GM04503 (cell line): ENCODE measurements around the gene ZNF552.
"Not testable (repeated sequence)": the region's sequence is repeated elsewhere in the genome, so short reads cannot be mapped to it uniquely, and the experiment has no call there.

Experiments
- DNase-seq: peaks from one replicate; pipeline ENCODE4 v3.0.0-alpha.2; 2012; ENCODE audit warnings: low read depth

The ZNF552 gene

DNA sequence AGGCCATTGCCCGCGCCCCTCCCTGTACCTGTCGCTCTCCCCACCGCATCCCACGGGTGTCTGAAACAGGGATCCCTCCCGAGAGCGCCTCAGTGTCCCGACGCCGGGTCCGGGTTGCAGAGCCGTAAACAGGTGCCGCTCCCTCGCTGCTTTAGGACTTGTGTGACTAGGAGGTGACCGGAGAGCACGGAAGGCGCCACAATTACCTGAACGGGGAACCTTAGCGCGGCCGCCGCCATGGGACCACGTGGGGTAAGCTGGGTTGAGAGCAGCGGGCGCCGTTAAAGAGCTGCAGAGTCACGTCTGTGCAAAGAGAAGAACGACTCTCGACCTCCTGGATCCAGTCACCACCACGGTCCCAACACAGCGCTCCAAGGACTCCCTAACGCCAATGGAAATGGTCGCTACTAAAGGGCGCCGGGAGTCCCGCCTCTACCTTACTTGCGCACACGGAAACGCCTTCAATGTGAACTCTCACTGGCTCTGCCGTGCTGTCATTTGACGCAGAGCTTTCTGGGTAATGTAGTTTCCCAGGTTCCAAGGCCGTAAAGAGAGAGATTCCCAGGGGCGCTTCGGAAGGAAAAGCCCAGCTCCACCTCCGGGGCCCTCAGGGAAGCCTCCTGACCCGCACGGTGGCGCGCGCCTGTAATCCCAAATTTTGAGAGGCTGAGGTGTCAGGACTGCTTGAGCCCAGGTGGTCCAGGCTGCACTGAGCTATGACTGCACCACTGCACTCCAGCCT is at the start of gene ZNF552:
Gene ZNF552, minus strand, starts transcription at position 409 of the 742 bp plus-strand sequence. Its CDS starts 170 bp downstream, at position 239.
- peak; percentile 65 for DNase-seq

DNA sequence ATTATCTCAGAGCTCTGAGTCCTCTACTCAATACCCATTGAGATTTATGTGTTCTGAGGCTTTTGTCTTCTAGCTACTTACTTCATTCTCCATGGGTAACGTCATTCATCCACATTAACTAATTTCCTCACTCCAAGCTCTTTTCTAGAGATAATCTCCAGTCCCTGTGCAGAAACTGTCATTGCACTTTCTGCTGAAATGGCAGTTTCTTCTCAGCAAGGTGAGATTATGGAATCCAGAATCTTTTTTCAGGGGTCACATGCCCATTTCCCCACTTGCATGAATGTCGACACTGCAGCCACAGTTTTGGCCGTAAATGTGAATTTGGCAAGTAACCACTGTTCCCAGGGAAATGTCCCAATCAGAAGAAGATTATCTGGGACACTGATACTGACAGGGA is 47.6 kb upstream of the ZNF552 start:
- DNase-seq = not testable (repeated sequence)

GRCh38 chr19:57854117-57854516 is 39.4 kb upstream of the ZNF552 start:
- DNase-seq = not testable (repeated sequence)

- not testable (repeated sequence) for DNase-seq
Observed at GRCh38 chr19:57851812-57852603, 37.3 kb upstream of the ZNF552 start.

GRCh38 chr19:57850553-57851017 is 35.9 kb upstream of the ZNF552 start:
- no peak for DNase-seq

DNA sequence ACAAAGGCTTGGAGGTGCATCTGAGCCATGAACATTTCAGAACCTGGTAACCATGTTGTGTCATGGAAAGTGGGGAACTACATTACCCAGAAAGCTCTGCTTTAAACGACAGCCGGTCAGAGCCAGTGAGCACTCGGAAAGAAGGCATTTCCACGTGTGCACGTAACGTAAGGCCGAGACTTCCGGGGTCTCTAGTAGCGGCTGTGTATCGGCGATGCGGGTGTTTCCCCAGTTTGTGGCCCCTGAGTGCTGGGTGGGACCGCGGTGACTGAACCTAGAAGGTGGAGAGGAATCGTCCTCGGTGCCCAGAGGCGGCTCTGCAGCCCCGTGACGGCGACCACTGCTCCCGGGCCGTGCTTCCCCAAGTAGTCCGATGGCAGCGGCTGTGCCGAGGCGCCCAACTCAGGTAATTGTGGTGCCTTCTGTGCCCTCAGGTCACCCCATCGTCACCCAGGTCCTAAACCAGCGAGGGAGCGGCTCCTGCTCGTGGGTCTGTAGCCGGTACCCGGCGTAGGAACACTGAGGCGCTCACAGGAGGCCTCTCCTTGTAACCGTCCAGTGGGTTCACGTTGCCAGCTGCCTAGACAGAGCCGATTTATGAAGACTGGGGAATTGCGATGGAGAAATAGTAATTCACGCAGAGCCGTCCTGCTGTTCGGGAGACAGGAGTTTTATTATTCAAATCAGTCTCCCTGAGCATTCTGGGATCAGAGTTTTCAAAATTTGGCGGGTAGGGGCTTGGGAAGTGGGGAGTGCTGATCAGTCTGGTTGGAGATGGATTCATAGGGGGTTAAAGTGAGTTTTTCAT is 35.2 kb upstream of the ZNF552 start, which contains the start of gene ZNF587:
Gene ZNF587, plus strand, starts transcription at position 194 of the 808 bp plus-strand sequence. Its CDS starts 180 bp downstream, at position 374.
- peak; percentile 42 for DNase-seq

DNA sequence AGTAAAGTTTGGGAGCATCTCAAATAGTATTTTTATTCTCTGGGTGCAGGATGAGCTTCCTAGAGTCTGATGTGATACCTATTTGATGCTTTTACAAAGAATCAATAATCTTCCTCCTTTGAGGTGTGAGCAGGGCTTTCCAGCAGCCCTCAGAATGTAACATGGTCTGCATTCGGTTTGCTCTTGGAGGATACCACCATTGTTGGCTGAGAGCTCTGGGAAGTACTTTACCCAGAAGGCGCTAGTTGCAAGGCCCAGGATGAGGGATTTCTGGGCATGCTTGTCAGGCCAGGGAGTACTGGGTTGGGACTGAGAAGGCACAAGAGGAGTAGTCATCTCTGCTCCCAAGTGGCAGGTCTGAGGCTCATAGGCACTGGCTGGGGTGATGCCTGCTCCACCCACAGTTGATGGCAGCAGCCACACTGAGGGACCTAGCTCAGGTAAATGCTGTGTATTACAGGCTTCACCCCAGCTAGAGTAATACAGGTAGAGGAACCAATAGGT is 34.5 kb upstream of the ZNF552 start:
- not testable (repeated sequence) for DNase-seq

DNA sequence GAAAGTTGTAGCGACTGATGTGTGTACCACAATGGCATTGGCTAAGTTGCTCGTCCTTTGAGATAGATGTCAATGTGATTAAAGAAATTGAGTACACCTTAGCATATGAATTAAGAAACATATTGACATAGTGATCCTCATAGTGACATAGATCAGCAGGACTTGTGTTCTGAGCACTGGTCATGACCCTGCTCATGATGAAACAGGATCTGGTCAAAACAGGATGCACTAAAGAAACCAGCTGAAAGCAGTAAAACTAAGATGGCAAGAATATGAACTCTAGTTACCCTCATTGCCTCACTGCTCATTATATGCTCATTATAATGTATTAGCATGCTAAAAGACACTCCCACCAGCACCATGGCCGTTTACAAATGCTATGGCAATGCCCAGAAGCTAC is 32.5 kb upstream of the ZNF552 start:
- not testable (repeated sequence) for DNase-seq

DNA sequence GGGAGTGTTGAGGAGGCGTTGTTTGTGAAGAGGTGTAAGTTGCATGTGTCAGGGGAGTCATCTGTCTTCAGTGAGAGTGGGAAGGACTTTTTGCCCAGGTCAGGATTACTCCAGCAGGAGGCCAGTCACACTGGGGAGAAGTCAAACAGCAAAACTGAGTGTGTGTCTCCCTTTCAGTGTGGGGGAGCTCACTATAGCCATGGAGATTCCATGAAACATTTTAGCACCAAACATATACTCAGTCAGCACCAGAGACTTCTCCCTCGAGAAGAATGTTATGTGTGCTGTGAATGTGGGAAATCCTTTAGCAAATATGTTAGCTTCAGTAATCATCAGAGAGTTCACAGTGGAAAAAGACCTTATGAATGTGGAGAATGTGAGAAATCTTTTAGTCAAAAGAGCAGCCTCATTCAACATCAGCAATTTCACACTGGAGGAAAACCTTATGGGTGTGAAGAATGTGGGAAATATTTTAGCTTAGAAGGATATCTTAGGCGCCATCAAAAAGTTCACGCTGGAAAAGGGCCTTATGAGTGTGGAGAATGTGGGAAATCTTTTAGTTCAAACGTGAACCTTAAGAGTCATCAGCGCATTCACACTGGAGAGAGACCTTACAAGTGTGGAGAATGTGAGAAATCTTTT is 26.5 kb upstream of the ZNF552 start:
- DNase-seq = no peak

DNA sequence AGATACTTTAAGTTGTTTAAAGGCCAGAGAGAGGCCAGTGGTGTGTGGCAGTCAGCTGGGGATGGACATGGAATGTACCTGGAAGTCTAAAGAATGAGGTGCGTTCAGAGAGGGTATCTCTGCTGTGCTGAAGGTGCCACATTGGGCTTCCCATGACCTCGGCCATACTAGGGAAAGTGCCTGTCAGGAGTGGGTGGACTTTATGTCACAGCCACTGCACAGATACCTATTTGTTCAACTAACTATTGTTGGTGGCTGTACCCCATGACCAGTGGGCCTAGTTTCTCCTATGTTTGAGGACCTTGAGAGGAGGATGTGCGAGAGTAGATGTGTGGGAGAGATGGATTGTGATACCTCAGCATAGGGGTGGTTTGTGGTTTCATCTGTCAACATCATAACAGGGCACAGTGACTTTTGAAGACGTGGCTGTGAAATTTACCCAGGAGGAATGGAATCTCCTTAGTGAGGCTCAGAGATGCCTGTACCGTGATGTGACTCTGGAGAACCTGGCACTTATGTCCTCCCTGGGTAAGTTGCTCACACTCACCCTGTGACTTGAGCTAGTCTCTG is 24.0 kb upstream of the ZNF552 start:
- DNase-seq = not testable (repeated sequence)

DNA sequence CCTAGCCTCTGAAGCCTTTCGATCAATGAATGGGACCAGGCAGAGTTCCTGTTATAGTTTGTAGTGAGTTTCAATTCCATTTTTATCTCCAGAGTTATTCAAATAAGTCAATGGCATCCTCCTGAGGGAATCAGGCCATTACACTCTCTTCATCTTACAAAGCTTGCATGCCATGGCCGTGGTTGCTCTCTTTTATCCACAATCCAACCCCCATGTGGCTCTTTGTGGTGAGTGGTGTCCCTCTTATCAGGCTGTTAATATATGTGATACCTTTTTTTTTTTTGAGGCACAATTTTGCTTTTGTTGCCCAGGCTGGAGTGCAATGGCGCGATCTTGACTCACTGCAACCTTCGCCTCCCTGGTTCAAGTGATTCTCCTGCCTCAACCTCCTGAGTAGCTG is 22.3 kb upstream of the ZNF552 start:
- DNase-seq = not testable (repeated sequence)

GRCh38 chr19:57830071-57830602 is 15.4 kb upstream of the ZNF552 start, which contains the start of gene ZNF587B:
TSS of gene ZNF587B (plus strand) at chr19:57830299. CDS start at chr19:57830529, 230 bp downstream.
- DNase-seq = no peak

DNA sequence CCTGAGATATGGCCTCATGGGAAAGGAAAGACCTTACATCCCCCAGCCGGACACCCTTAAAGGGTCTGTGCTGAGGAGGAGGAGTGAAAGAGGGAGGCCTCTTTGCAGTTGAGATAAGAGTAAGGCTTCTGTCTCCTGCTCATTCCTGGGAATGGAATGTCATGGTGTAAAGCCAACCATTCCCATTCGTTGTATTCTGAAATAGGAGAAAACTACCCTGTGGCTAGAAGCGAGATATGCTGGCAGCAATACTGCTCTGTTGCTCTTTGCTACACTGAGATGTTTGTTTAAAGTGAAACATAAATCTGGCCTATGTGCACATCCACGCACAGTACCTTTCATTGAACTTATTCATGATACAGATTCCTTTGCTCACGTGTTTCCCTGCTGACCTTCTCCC is 14.6 kb upstream of the ZNF552 start:
- no peak for DNase-seq

DNA sequence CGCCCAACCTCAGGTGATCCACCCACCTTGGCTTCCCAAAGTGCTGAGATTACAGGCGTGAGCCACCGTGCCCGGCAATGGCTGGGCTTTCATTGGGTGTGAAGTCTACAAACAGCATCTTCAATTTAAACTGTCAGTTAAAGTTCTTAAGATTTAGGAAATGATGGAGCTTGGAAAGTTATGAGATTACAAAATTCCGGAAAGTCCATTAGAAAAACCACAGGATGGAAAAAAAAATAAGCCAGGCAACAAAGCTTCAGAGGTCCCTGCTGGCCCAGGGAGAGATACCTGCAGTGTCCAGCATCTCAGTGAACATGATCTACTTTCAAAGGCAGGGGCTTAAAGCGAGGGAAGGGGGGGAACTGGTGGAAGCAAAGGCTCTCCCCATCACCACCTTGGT is 10.8 kb upstream of the ZNF552 start:
- DNase-seq = no peak

DNA sequence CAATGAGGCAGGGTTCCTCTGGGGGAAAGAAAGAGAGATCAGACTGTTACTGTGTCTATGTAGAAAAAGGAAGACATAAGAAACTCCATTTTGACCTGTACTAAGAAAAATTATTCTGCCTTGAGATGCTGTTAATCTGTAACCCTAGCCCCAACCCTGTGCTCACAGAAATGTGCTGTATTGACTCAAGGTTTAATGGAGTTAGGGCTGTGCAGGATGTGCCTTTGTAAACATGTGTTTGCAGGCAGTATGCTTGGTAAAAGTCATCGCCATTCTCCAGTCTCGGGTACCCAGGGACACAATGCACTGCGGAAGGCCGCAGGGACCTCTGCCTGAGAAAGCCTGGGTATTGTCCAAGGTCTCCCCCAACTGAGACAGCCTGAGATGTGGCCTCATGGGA is 8.9 kb upstream of the ZNF552 start:
- DNase-seq = not testable (repeated sequence)

DNA sequence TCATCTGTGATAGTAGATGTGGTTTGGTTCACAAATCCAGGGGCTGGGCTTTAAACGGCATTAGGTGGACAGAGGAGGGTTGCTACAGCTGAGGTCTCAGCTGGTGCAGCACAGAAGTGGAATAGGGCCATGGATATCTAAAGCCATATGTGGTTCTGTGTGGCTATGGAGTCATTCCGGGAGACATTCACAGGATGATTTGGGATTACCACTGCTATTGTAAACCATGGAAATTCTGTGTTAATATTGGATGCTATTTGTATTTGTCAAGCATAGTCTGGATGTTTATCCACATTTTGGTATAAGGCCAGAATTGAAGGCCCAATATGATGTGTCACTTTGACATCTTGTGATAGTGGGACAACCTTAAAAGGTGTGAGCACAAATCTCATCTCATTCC is 8.4 kb upstream of the ZNF552 start:
- DNase-seq = not testable (repeated sequence)

- DNase-seq = not testable (repeated sequence)
Observed at GRCh38 chr19:57821501-57821900, 6.8 kb upstream of the ZNF552 start.

DNA sequence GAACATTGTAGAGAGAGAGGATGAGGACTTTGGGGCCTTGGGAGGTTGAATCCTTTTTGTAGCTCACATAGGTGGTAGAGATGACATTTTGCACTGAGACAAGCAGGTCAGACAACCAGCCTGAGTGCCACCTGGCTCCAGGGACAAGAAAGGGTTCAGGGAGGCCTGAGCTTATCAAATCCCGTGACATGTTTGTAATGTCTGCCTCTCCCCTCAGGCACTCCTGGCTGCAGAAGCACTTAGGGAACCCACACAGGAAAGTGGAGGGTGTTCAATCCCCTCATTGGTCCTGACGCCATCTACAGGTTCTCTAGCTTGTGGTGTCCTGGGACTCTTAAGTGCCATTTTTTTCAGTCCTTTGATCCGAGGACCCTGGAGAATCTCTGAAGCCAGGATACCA is 6.4 kb upstream of the ZNF552 start:
- DNase-seq = not testable (repeated sequence)

DNA sequence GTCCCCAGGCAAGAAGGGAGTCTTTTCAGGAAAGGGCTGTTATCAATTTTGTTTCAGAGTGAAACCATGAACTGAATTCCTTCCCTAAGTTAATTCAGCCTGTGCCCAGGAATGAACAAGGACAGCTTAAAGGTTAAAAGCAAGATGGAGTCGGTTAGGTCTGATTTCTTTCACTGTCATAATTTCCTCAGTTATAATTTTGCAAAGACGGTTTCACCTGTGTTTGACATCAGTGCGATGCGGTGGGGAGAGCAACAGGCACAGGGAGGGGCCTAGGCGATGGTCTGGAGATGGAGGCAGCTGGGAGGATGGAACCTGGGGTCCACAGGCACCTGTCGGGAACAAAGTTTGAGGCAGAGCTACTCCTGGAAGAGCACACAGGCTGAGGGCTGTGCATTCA is 5.9 kb upstream of the ZNF552 start:
- DNase-seq = no peak

DNA sequence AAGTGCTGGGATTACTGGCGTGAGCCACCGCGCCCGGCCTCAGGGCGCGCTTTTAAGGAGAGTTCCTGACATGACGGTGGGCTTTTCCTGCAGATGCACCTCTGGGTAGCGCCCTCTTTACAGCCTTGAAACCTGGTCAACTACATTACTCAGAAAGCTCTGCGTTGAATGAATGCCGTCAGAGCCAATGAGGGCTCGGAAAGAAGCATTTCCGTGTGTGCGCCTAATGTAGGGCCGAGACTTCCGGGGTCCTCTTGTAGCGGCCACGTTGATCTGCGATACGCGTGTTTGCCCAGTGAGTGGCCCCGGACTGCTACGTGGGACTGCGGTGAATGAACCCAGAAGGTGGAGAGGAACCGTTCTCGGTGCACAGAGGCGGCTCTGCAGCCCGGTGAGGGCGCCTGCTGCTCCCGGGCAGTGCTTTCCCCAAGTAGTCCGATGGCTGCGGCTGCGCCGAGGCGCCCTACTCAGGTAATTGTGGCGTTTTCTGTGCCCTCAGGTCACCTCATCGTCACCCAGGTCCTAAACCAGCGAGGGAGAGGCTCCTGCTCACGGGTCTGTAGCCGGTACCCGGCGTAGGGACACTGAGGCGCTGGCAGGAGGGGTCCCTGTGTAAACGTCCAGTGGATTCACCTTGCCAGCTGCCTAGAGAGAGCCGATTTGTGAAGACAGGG is 4.9 kb upstream of the ZNF552 start:
- peak; percentile 85 for DNase-seq
